H1 (cell line): Measurements from ENCODE around the gene IGSF1. TPM values are rescaled to one million over a fixed set of nuclear protein-coding genes. Genes with fewer than 3 reads are reported as not detected.

Experiments
- CHD2 ChIP-seq: IDR thresholded peaks from 2 replicates; pipeline ENCODE4 v1.6.1; 2012; ENCODE audit warnings: low read length, improper control_type of control experiment
- EP300 ChIP-seq, 2 experiments: IDR thresholded peaks; 1 replicate in 1 of 2; 2 replicates in 1 of 2; pipeline ENCODE4 v1.6.1; 2011 to 2012; ENCODE audit warnings: low read depth in 2 of 2, low read length in 2 of 2, mild to moderate bottlenecking in 2 of 2, borderline replicate concordance in 1 of 2, inconsistent platforms in 1 of 2, moderate library complexity in 1 of 2
- JUN ChIP-seq: IDR thresholded peaks from 2 replicates; pipeline ENCODE4 v1.6.1; 2011; ENCODE audit warnings: low read depth, mild to moderate bottlenecking, improper control_type of control experiment, low read length
- MAFK ChIP-seq: IDR thresholded peaks from 2 replicates; pipeline ENCODE4 v1.6.1; 2012; ENCODE audit warnings: low read depth, mild to moderate bottlenecking, improper control_type of control experiment, low read length
- PHF8 ChIP-seq: fragments of 200-600 bp; sonication (generic); conservative IDR thresholded peaks from 2 replicates; pipeline ENCODE4 v1.7.1; 2012; ENCODE audit warnings: low read depth, mild to moderate bottlenecking, inconsistent platforms, low read length, moderate library complexity
- polyA plus RNA-seq, 7 experiments: library from polyadenylated mRNA; depleted of rRNA in 3 of 7; stranded (reverse) in 5 of 7; unstranded in 2 of 7; fragments of >200 nt in 5 of 7; fragments of 200-250 nt in 2 of 7; gene quantifications; 1 replicate in 5 of 7; 2 replicates in 1 of 7; 4 replicates in 1 of 7; pipeline versions ENCODE4 v1.2.1 to v1.2.3, GENCODE V29; 2011 to 2013; ENCODE audit warnings: missing spikeins in 2 of 7, mixed read lengths in 2 of 7
- total RNA-seq: library from RNA; stranded (reverse); fragmentation: NEBNext Ultra II Directional; extraction: Animal tissue kit (Norgen Biotek cat#: 25700); gene quantifications from 2 replicates; pipeline ENCODE4 v1.2.1, GENCODE V29; 2021
- TF ChIP-seq, protein P1 (sequence below): IDR thresholded peaks from 2 replicates; pipeline ENCODE4 v1.6.1; 2012; ENCODE audit warnings: low read length, inconsistent platforms
- TF ChIP-seq, protein P2 (sequence below): IDR thresholded peaks from 2 replicates; pipeline ENCODE4 v1.6.1; 2012; ENCODE audit warnings: inconsistent platforms
- TF ChIP-seq, protein P3 (sequence below): IDR thresholded peaks from 2 replicates; pipeline ENCODE4 v1.6.1; 2012; ENCODE audit warnings: inconsistent platforms

IGSF1 gene
- total and polyA plus RNA-seq, 2 of the 8 experiments (the other 6 are each of a cell fraction or from before 2014, with no cell fraction given), result 23.1 to 39.9 TPM

DNA sequence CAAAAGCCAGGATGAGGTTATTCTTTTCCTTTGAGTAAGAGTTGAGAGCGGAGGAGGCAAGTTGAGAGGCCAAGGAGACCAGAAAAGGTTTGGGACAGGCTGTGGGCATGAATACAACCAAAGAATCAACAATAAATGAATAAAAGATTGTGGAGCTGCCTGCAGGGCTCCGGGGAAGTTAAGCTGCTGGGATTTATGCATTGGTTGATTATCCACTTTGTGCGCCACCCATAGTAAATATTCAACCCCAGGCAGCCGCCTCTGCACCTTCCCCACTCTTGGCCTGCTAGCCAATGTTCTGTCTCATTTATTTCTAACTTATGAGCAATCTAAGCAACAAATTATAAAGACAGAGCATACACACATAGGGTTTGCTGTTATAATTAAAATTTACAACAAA is 28.2 kb upstream of the IGSF1 start (continued):
- TF ChIP-seq, protein P1, sequence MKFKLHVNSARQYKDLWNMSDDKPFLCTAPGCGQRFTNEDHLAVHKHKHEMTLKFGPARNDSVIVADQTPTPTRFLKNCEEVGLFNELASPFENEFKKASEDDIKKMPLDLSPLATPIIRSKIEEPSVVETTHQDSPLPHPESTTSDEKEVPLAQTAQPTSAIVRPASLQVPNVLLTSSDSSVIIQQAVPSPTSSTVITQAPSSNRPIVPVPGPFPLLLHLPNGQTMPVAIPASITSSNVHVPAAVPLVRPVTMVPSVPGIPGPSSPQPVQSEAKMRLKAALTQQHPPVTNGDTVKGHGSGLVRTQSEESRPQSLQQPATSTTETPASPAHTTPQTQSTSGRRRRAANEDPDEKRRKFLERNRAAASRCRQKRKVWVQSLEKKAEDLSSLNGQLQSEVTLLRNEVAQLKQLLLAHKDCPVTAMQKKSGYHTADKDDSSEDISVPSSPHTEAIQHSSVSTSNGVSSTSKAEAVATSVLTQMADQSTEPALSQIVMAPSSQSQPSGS, result no peak
- TF ChIP-seq, protein P2, sequence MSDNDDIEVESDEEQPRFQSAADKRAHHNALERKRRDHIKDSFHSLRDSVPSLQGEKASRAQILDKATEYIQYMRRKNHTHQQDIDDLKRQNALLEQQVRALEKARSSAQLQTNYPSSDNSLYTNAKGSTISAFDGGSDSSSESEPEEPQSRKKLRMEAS, result no peak
- no peak for TF ChIP-seq JUN
- no peak for TF ChIP-seq MAFK
- TF ChIP-seq CHD2, result no peak
- no peak for TF ChIP-seq PHF8
- no peak for TF ChIP-seq EP300 (IDR thresholded peaks at IDR 0.05; ENCODE audit: borderline replicate concordance in 1 of 2, low read depth in 2 of 2, low read length in 2 of 2)
- TF ChIP-seq, protein P3, sequence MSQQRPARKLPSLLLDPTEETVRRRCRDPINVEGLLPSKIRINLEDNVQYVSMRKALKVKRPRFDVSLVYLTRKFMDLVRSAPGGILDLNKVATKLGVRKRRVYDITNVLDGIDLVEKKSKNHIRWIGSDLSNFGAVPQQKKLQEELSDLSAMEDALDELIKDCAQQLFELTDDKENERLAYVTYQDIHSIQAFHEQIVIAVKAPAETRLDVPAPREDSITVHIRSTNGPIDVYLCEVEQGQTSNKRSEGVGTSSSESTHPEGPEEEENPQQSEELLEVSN, result no peak
